Loucy (cell line): ENCODE results near the gene ZBTB1.

Experiments
- H2AFZ ChIP-seq: fragments of 200-600 bp; sonication (generic); 2 replicates; pipeline ENCODE4 v1.6.0; 2016; ENCODE audit warnings: antibody characterized with exemption, mild to moderate bottlenecking, low read length, moderate library complexity
- H3F3A ChIP-seq: fragments of 200-600 bp; 2 replicates; pipeline ENCODE4 v1.6.0; 2016; ENCODE audit warnings: antibody characterized with exemption, low read depth, mild to moderate bottlenecking
- H3K27me3 ChIP-seq: fragments of 200-600 bp; sonication (generic); 2 replicates; pipeline ENCODE4 v1.6.1; 2014; ENCODE audit warnings: low read length, mild to moderate bottlenecking; ENCODE audit not compliant: insufficient read depth, poor library complexity, severe bottlenecking
- H3K36me3 ChIP-seq: fragments of 200-600 bp; sonication (generic); 2 replicates; pipeline ENCODE4 v1.6.1; 2016; ENCODE audit warnings: low read length; ENCODE audit not compliant: insufficient read depth
- H3K4me1 ChIP-seq: fragments of 200-600 bp; sonication (generic); 2 replicates; pipeline ENCODE4 v1.5.1; 2014; ENCODE audit warnings: low read length, mild to moderate bottlenecking; ENCODE audit not compliant: insufficient read depth, poor library complexity, severe bottlenecking
- H3K4me2 ChIP-seq: fragments of 200-600 bp; sonication (generic); 2 replicates; pipeline ENCODE4 v1.6.0; 2014; ENCODE audit warnings: antibody characterized with exemption, low read length, low read depth, mild to moderate bottlenecking; ENCODE audit not compliant: poor library complexity, severe bottlenecking
- H3K4me3 ChIP-seq: fragments of 200-600 bp; sonication (generic); 2 replicates; pipeline ENCODE4 v1.5.1; 2014; ENCODE audit warnings: low read length, mild to moderate bottlenecking, mixed read lengths; ENCODE audit not compliant: poor library complexity, severe bottlenecking
- H3K79me2 ChIP-seq: fragments of 200-600 bp; sonication (generic); 2 replicates; pipeline ENCODE4 v1.6.1; 2014; ENCODE audit warnings: low read length; ENCODE audit not compliant: insufficient read depth
- H3K9ac ChIP-seq: fragments of 200-600 bp; sonication (generic); 2 replicates; pipeline ENCODE4 v1.6.0; 2014; ENCODE audit warnings: mild to moderate bottlenecking, low read depth, low read length, moderate library complexity; ENCODE audit not compliant: poor library complexity, severe bottlenecking
- H3K9me2 ChIP-seq: fragments of 200-600 bp; sonication (generic); replicated peaks from 2 replicates; pipeline ENCODE4 v1.6.1; 2016; ENCODE audit warnings: low read depth, low read length, mixed read lengths
- H3K9me3 ChIP-seq: fragments of 200-600 bp; sonication (generic); 2 replicates; pipeline ENCODE4 v1.6.1; 2014; ENCODE audit warnings: mild to moderate bottlenecking, antibody characterized with exemption, low read length, low read depth; ENCODE audit not compliant: insufficient read depth
- H4K20me1 ChIP-seq: fragments of 200-600 bp; sonication (generic); 2 replicates; pipeline ENCODE4 v1.6.0; 2014; ENCODE audit warnings: antibody characterized with exemption, low read length, mild to moderate bottlenecking; ENCODE audit not compliant: insufficient read depth, poor library complexity, severe bottlenecking
- CTCF ChIP-seq: fragments of 200-600 bp; sonication (generic); conservative IDR thresholded peaks from 2 replicates; pipeline ENCODE4 v1.5.1; 2014; ENCODE audit warnings: mild to moderate bottlenecking, antibody characterized with exemption, low read length
- EZH2phosphoT487 ChIP-seq: fragments of 200-600 bp; IDR thresholded peaks from 2 replicates; pipeline ENCODE4 v1.6.1; 2018; ENCODE audit warnings: antibody characterized with exemption, mild to moderate bottlenecking, moderate library complexity, borderline replicate concordance

The ZBTB1 gene

GRCh38 chr14:64463195-64463594 lies 41.4 kb upstream of the ZBTB1 start:
- no peak overlapping the region for H3K4me2 ChIP-seq

DNA sequence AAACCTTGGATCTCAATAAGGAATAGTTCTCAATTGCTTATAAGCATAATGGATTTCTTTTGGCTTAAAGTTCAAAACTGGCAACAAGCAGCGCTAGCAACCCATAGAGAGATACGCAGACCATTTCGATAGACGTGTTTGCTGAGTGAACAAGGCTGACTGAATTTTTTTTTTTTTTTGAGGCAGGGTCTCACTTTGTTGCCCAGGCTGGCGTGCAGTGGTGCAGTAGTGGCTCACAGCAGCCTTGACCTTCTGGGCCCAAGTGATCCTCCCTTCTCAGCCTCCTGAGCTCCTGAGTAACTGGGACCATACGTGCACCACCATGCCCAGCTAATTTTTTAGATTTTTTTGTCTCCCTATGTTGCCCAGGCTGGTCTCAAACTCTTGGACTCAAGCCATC lies 40.7 kb upstream of the ZBTB1 start:
- Histone ChIP-seq H3K79me2 (peaks cover 20% of the 10 kb centered on the region; the same call in 1 of the 2 replicates), H3K27me3 (no peaks in the 10 kb centered on the region), H3K4me2 (peak overlapping the region; percentile 96), H3K36me3 (no peaks in the 10 kb centered on the region), H3K9me3 (no peaks in the 10 kb centered on the region), H3K9ac (no peak overlapping the region), H2AFZ (no peak overlapping the region), H3K4me3 (no peak overlapping the region), H3K4me1 (peaks cover 43% of the 10 kb centered on the region), H4K20me1 (peaks cover 14% of the 10 kb centered on the region), H3F3A (peaks cover 1% of the 10 kb centered on the region; the same call in 1 of the 2 replicates), H3K9me2 (no peaks in the 10 kb centered on the region)
- TF ChIP-seq EZH2phosphoT487 (no peak), CTCF (no peak)

More at GRCh38 chr14:64463195-64463594, 41.4 kb upstream of the ZBTB1 start:
- no peak overlapping the region for H3K9ac ChIP-seq
- TF ChIP-seq CTCF (no peak), EZH2phosphoT487 (no peak)
- peaks cover 38% of the 10 kb centered on the region for H3K4me1 ChIP-seq
- H3K36me3 ChIP-seq = no peaks in the 10 kb centered on the region
- no peak overlapping the region for H3K4me3 ChIP-seq
- no peak overlapping the region for H2AFZ ChIP-seq
- H3K9me3 ChIP-seq = no peaks in the 10 kb centered on the region
- H3F3A ChIP-seq = no peaks in the 10 kb centered on the region
- H3K27me3 ChIP-seq = no peaks in the 10 kb centered on the region
- H3K79me2 ChIP-seq = peaks cover 20% of the 10 kb centered on the region; the same call in 1 of the 2 replicates
- peaks cover 14% of the 10 kb centered on the region for H4K20me1 ChIP-seq
- no peaks in the 10 kb centered on the region for H3K9me2 ChIP-seq

- H2AFZ ChIP-seq = peak overlapping the region; percentile 94
- H4K20me1 ChIP-seq = peaks cover 14% of the 10 kb centered on the region
- H3K36me3 ChIP-seq = no peaks in the 10 kb centered on the region
- H3K27me3 ChIP-seq = no peaks in the 10 kb centered on the region
- peaks cover 40% of the 10 kb centered on the region for H3K4me1 ChIP-seq
- H3K4me3 ChIP-seq = peak overlapping the region; percentile 86
- H3K79me2 ChIP-seq = peaks cover 20% of the 10 kb centered on the region; the same call in 1 of the 2 replicates
- H3K9ac ChIP-seq = peak overlapping the region; percentile 75
- TF ChIP-seq EZH2phosphoT487 (no peak), CTCF (no peak)
- H3K4me2 ChIP-seq = peak overlapping the region; percentile 96
- H3F3A ChIP-seq = peaks cover 6% of the 10 kb centered on the region; the same call in 1 of the 2 replicates
- no peaks in the 10 kb centered on the region for H3K9me3 ChIP-seq
- H3K9me2 ChIP-seq = no peaks in the 10 kb centered on the region
These were observed 39.9 kb upstream of the ZBTB1 start for GRCh38 chr14:64464651-64465050.
